Measurements from ENCODE around the gene S100A12.

S100A12 gene

DNA sequence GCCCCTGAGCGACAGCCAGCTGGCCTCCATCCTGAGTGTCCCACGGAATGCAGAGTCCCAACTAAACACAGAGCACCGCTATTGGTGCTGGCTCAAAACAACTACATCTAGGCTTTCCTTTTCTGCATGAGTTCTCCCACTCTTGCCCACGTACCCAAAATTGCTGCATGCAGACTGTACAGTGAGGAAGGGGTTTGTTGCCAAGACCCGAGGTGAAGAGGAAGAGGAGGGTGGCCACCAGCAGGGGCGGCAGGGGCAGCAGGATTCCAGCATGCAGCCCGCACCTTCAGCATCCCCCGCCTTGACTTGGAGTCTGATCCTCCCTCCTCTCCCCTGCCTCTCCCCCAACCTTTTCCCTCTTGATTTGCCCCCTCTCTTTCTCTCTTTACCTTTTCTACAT is 9.7 kb downstream of the S100A12 start:
- no peak for DNase-seq (ENCODE audit: low read depth)
- TF ChIP-seq, protein P1, sequence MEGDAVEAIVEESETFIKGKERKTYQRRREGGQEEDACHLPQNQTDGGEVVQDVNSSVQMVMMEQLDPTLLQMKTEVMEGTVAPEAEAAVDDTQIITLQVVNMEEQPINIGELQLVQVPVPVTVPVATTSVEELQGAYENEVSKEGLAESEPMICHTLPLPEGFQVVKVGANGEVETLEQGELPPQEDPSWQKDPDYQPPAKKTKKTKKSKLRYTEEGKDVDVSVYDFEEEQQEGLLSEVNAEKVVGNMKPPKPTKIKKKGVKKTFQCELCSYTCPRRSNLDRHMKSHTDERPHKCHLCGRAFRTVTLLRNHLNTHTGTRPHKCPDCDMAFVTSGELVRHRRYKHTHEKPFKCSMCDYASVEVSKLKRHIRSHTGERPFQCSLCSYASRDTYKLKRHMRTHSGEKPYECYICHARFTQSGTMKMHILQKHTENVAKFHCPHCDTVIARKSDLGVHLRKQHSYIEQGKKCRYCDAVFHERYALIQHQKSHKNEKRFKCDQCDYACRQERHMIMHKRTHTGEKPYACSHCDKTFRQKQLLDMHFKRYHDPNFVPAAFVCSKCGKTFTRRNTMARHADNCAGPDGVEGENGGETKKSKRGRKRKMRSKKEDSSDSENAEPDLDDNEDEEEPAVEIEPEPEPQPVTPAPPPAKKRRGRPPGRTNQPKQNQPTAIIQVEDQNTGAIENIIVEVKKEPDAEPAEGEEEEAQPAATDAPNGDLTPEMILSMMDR (IDR thresholded peaks at IDR 0.05; ENCODE audit: low read length, missing control alignments) = no peak
- no peak overlapping the region for H3K4me3 ChIP-seq (replicated peaks; ENCODE audit: low read depth, low read length)

DNA sequence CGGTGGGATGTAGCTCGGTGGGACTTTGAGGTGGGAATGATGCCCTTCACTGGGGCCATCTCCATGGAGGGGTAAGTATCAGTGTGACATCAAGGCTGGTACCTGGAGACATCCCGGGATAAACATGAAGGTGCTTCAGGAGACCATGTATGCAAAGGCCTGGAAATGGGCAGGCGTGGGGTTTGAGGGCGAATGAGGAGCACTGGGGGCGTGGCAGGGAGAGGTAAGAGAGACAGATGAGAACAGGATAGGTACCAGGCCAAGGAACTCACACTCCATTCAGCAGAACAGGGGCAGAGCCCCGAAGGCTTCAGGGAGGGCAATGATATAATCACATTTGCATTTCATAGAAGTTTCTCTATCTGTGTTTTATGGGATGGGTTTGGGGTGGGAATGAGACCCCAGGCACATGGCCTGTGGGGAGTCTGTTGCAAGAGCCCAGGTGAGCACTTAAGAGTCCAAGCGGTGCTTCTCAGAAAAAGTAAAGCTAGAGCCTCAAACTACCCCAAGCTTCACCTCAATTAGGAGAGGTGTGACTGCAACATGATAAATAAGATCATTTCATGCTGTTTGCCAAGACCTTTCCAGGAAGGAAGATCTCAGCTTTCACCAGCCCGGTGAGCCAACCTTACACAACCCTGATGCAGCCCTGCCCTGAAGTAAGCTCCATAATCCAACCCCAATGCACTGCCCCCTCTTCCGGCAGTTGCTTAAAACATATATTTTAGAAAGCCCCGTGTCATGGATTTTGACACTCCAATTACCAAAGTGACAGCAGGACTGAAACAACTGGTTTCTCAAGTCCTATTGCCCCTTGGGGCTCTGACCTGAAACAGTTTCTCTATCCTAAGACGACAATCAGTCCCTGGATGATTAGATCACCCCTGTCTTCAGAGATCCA is 10.4 kb downstream of the S100A12 start:
- no peak overlapping the region for H3K4me3 ChIP-seq (replicated peaks; ENCODE audit: low read depth, low read length)
- TF ChIP-seq, protein P1 (IDR thresholded peaks at IDR 0.05; ENCODE audit: low read length, missing control alignments) = no peak
- no peak for DNase-seq (ENCODE audit: low read depth)

DNA sequence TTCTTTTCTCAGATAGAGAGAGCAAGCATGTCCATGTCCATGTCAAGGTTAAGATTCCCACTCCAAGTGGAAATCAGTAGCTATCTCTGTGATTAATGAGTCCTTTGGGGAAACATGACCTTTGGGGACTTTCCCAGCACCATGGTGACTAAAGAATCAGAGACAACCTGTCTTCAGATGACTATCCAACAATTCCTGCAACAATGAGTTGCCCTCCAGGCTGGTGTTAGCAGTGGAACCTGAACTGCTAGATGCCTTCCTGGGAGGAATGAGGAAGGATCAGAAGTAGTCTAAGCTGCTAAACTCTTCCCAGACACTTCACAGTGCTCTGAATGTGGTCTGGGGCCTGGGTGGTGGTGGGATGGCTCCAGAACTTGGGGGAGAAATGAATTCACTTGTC is 11.3 kb downstream of the S100A12 start:
- no peak overlapping the region for H3K4me3 ChIP-seq (replicated peaks; ENCODE audit: low read depth, low read length)
- TF ChIP-seq, protein P1 (IDR thresholded peaks at IDR 0.05; ENCODE audit: low read length, missing control alignments) = no peak
- no peak for DNase-seq (ENCODE audit: low read depth)

DNA sequence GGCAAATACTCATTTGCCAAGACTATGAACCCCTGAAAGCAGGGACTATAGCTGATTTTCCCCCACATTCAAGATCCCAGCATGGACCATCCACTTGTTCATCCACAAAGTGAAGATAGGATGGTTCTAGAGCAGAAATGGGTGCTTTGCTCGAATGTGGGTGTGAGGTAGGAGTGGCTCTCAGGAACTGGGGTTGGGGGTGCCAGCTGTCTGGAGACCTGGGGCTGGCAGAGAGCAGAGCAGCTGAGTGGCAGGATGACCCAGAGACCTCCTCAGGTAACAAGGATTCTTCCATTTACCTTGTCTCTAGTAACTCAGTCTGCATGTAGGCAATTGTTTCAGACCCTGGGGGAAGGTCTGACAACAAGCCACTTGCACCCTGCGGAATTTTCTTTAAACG is 11.8 kb downstream of the S100A12 start:
- TF ChIP-seq, protein P1 (IDR thresholded peaks at IDR 0.05; ENCODE audit: low read length, missing control alignments) = no peak
- no peak for DNase-seq (ENCODE audit: low read depth)
- H3K4me3 ChIP-seq (replicated peaks; ENCODE audit: low read depth, low read length) = no peak overlapping the region

DNA sequence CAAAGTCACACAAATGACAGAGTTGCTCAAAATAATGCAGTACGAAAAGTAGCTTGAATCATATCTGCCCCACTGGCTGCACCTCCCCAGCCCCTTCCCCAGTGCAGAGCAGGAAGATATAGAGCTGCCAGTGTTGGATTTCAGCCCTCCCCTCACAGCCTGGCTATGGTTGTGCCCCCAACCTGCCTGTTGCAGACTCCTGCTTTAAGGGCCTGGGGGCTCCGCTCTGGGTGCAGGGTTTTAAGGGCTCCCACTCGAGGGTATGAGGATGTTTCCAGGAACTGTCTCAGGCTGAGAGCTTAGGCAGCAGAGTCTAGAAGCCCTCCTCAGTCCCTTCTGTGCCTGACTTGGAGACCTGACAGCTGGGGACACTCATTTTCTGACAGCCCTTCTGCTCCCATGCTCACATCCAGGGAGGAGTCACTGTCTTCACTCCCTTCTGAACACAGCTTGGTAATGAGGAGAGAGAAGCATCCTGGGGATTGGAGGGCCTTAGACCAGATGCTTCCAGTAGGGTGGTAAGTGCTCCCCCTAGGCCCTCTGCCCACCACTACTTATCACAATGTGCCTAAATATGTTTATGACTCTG is 13.1 kb downstream of the S100A12 start:
- no peak for DNase-seq (ENCODE audit: low read depth)
- no peak overlapping the region for H3K4me3 ChIP-seq (replicated peaks; ENCODE audit: low read depth, low read length)
- TF ChIP-seq, protein P1 (IDR thresholded peaks at IDR 0.05; ENCODE audit: low read length, missing control alignments) = no peak

DNA sequence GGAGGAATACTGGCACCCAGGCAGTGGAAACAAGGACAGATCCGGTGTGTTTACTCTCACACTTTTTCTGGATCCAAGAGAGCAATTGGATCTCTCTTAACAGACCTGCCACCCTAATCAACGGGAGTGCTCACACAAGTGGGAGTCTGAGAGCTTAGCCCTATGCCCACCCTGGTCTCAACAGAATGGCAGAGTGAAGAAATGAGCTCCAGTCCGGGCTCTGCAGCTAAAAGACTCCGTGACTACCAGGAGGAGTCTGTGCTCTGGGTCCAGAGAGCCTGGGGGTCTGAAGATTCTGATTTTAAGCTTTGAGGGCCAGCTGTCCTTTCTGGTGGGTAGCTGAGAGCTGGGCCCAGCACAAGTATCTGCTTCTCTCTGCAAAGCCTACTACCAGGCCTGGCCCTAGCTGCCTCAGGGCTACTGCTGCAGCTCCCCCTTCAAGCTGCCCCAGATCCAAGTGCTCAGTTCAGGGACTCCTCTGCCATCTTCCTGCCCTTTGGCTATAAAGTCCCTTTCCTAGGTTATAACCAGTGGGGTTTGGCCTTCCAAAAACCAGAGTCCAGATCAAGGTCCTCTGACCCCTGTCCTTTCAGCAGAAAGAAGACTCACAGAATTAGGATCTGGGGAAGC is 13.8 kb downstream of the S100A12 start:
- TF ChIP-seq, protein P1 (IDR thresholded peaks at IDR 0.05; ENCODE audit: low read length, missing control alignments) = no peak

More for the DNA sequence above, 13.8 kb downstream of the S100A12 start:
- no peak for DNase-seq (ENCODE audit: low read depth)
- H3K4me3 ChIP-seq (replicated peaks; ENCODE audit: low read depth, low read length) = no peak overlapping the region

Measured in fibroblast of pulmonary artery (primary cell).